ENCODE results near the gene LSM12. TPM values are rescaled to one million over a fixed set of nuclear protein-coding genes. Genes with fewer than 3 reads are reported as not detected.

LSM12 gene
- total and polyA plus RNA-seq, 10 donors: 18.9 to 43.1 (median 27.9) TPM

- intact Hi-C loops (cut with DNase I; ENCODE audit: low total_unique reads): no loop called here
- no peak for TF ChIP-seq CTCF (IDR thresholded peaks at IDR 0.05 in 8 of 11, conservative IDR thresholded peaks at IDR 0.05 in 3 of 11)
- no peak for TF ChIP-seq POLR2AphosphoS5 (IDR thresholded peaks at IDR 0.05)
- TF ChIP-seq POLR2A (IDR thresholded peaks at IDR 0.05): no peak
- Histone ChIP-seq H3K27ac (no peak overlapping the region), H3K4me1 (peaks cover 0 to 16% (median 11%) of the 10 kb centered on the region in 6 donors), H3K9me3 (no peaks in the 10 kb centered on the region), H3K27me3 (replicated peaks in 1 of 7) (peaks cover 0 to 64% (median 32%) of the 10 kb centered on the region in 7 donors), H3K4me3 (no peak overlapping the region), H3K36me3 (no peaks in the 10 kb centered on the region)
- no peak for DNase-seq
- WGBS, 5 donors: 65 to 73% (median 71%) methylated on average over 12 of the region's 12 CpGs
Measured at GRCh38 chr17:43987131-43988021, 79.1 kb downstream of the LSM12 start.

- Histone ChIP-seq H3K27ac (no peak overlapping the region), H3K36me3 (no peaks in the 10 kb centered on the region), H3K27me3 (replicated peaks in 1 of 7) (peaks cover 0 to 72% (median 40%) of the 10 kb centered on the region in 7 donors), H3K4me1 (peaks cover 0 to 16% (median 11%) of the 10 kb centered on the region in 6 donors), H3K9me3 (no peaks in the 10 kb centered on the region), H3K4me3 (no peak overlapping the region)
- no peak for DNase-seq
- intact Hi-C loops (cut with DNase I; ENCODE audit: low total_unique reads): no loop called here
- TF ChIP-seq CTCF (IDR thresholded peaks at IDR 0.05 in 8 of 11, conservative IDR thresholded peaks at IDR 0.05 in 3 of 11) (no peak), POLR2A (IDR thresholded peaks at IDR 0.05) (no peak), POLR2AphosphoS5 (IDR thresholded peaks at IDR 0.05) (no peak)
- WGBS, 5 donors: 80 to 89% (median 86%) methylated on average over 7 of the region's 7 CpGs
Measured at GRCh38 chr17:43986225-43986981, 80.1 kb downstream of the LSM12 start.

DNA sequence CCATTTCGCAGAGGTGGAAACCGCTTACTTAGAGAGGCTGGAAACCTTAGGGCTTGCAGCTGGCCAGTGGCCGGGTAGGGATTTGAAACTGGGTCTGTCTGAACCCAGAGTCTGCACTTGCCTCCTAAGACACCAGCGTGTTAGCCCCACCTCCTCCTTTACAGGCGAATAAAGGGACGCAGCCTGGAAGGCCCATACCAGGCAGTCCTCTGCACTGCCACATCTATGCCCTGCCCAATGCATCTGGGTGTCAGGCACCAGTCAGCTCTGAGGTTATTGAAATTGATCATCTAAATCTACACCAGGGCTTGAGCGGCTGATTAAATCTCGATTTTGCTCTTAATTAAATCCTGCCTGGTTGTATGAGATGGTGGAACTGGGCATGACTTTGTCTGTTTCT, 82.0 kb downstream of the LSM12 start:
- DNase-seq: no peak
- intact Hi-C loops (cut with DNase I; ENCODE audit: low total_unique reads): no loop called here
- no peaks in the 10 kb centered on the region for H3K36me3 ChIP-seq

More for the DNA sequence above, 82.0 kb downstream of the LSM12 start:
- peak overlapping the region in 3 of 8 donors; percentile 37 to 65 (median 44) for H3K4me3 ChIP-seq
- peaks cover 0 to 16% (median 11%) of the 10 kb centered on the region in 6 donors for H3K4me1 ChIP-seq
- TF ChIP-seq POLR2A (IDR thresholded peaks at IDR 0.05) (no peak), CTCF (IDR thresholded peaks at IDR 0.05 in 8 of 11, conservative IDR thresholded peaks at IDR 0.05 in 3 of 11) (no peak), POLR2AphosphoS5 (IDR thresholded peaks at IDR 0.05) (no peak)
- H3K27me3 ChIP-seq (replicated peaks in 1 of 7): peaks cover 0 to 86% (median 44%) of the 10 kb centered on the region in 7 donors
- no peak overlapping the region for H3K27ac ChIP-seq
- H3K9me3 ChIP-seq: no peaks in the 10 kb centered on the region
- 80 to 89% (median 87%) methylated on average over 8 of the region's 8 CpGs for WGBS, 5 donors

Small RNA genes lying within 50 kb of the gene (small RNA-seq; reads per million reads assigned to genes)
- 0 reads per million in 4 donors for gene RF00012

Other genes with a start within 250 kb of the LSM12 start
- 10 to 100 TPM in 2 of 7 donors, 1 to 10 TPM in 5; 3.3 to 23.9 (median 9.7) TPM for gene MPP3, start 233.5 kb downstream of the LSM12 start, total RNA-seq
- 1 to 10 TPM; 1.9 to 7.1 (median 5.7) TPM for gene MPP3, start 233.5 kb downstream of the LSM12 start, polyA plus RNA-seq
- gene CD300LG, start 219.5 kb downstream of the LSM12 start, total RNA-seq: 1 to 10 TPM in 6 of 7 donors, under 1 TPM in 1; 0.77 to 5.3 (median 3.6) TPM
- 1 to 10 TPM in 1 of 3 donors, under 1 TPM in 2; 0.33 to 1.7 (median 0.73) TPM for gene CD300LG, start 219.5 kb downstream of the LSM12 start, polyA plus RNA-seq
- gene MPP2, start 159.1 kb downstream of the LSM12 start, total RNA-seq: 1 to 10 TPM in 5 of 7 donors, under 1 TPM in 2; 0.77 to 2.4 (median 1.2) TPM
- gene MPP2, start 159.1 kb downstream of the LSM12 start, polyA plus RNA-seq: under 1 TPM; 0.13 to 0.51 (median 0.15) TPM
- gene PPY, start 124.2 kb downstream of the LSM12 start, total RNA-seq: not detected
- not detected for gene PPY, start 124.2 kb downstream of the LSM12 start, polyA plus RNA-seq
- gene PYY, start 112.7 kb downstream of the LSM12 start, total RNA-seq: not detected
- gene PYY, start 112.7 kb downstream of the LSM12 start, polyA plus RNA-seq: not detected
- 1 to 10 TPM in 4 of 7 donors, under 1 TPM in 3; 0.65 to 1.8 (median 1.0) TPM for gene NAGS, start 62.0 kb downstream of the LSM12 start, total RNA-seq
- under 1 TPM; 0.39 to 0.90 (median 0.82) TPM for gene NAGS, start 62.0 kb downstream of the LSM12 start, polyA plus RNA-seq
- 10 to 100 TPM; 15.9 to 30.6 (median 20.3) TPM for gene TMEM101, start 51.7 kb downstream of the LSM12 start, total RNA-seq
- 10 to 100 TPM; 16.5 to 23.1 (median 22.3) TPM for gene TMEM101, start 51.7 kb downstream of the LSM12 start, polyA plus RNA-seq
- gene G6PC3, start 4.1 kb upstream of the LSM12 start, total RNA-seq: 10 to 100 TPM; 24.9 to 49.2 (median 39.2) TPM
- gene G6PC3, start 4.1 kb upstream of the LSM12 start, polyA plus RNA-seq: 10 to 100 TPM; 28.9 to 36.8 (median 35.9) TPM
- gene HDAC5, start 57.0 kb upstream of the LSM12 start, total RNA-seq: 10 to 100 TPM; 42.3 to 72.9 (median 59.4) TPM
- 10 to 100 TPM; 18.5 to 39.9 (median 22.4) TPM for gene HDAC5, start 57.0 kb upstream of the LSM12 start, polyA plus RNA-seq
- 1 to 10 TPM; 1.3 to 4.1 (median 1.8) TPM for gene HROB, start 75.3 kb upstream of the LSM12 start, total RNA-seq
- gene HROB, start 75.3 kb upstream of the LSM12 start, polyA plus RNA-seq: 1 to 10 TPM in 2 of 3 donors, under 1 TPM in 1; 0.83 to 1.0 (median 1.0) TPM
- gene ASB16, start 104.0 kb upstream of the LSM12 start, total RNA-seq: under 1 TPM in 1 of 7 donors, not detected in 6; 0.57 TPM
- under 1 TPM in 2 of 3 donors, not detected in 1; 0.09 to 0.16 TPM for gene ASB16, start 104.0 kb upstream of the LSM12 start, polyA plus RNA-seq
- 10 to 100 TPM; 41.9 to 59.0 (median 43.8) TPM for gene TMUB2, start 120.3 kb upstream of the LSM12 start, total RNA-seq
- 10 to 100 TPM; 26.8 to 49.4 (median 43.1) TPM for gene TMUB2, start 120.3 kb upstream of the LSM12 start, polyA plus RNA-seq
- gene ATXN7L3, start 133.2 kb upstream of the LSM12 start, total RNA-seq: 10 to 100 TPM; 51.3 to 96.2 (median 68.4) TPM
- 10 to 100 TPM; 25.2 to 55.5 (median 27.2) TPM for gene ATXN7L3, start 133.2 kb upstream of the LSM12 start, polyA plus RNA-seq
- 100 to 1,000 TPM in 3 of 7 donors, 10 to 100 TPM in 4; 77.0 to 113 (median 94.8) TPM for gene UBTF, start 153.0 kb upstream of the LSM12 start, total RNA-seq
- 10 to 100 TPM; 43.2 to 67.0 (median 43.9) TPM for gene UBTF, start 153.0 kb upstream of the LSM12 start, polyA plus RNA-seq
- 100 to 1,000 TPM in 1 of 7 donors, 10 to 100 TPM in 4, 1 to 10 TPM in 2; 2.2 to 315 (median 10.5) TPM for gene SLC4A1, start 201.5 kb upstream of the LSM12 start, total RNA-seq
- gene SLC4A1, start 201.5 kb upstream of the LSM12 start, polyA plus RNA-seq: 10 to 100 TPM in 1 of 3 donors, under 1 TPM in 2; 0.04 to 14.7 (median 0.30) TPM
- gene RUNDC3A, start 241.9 kb upstream of the LSM12 start, total RNA-seq: 10 to 100 TPM in 1 of 7 donors, 1 to 10 TPM in 5, under 1 TPM in 1; 0.95 to 12.5 (median 2.0) TPM
- 10 to 100 TPM in 1 of 3 donors, 1 to 10 TPM in 1, under 1 TPM in 1; 0.48 to 14.6 (median 1.2) TPM for gene RUNDC3A, start 241.9 kb upstream of the LSM12 start, polyA plus RNA-seq

Measured in spleen (tissue), 11 donors.